GM04504 (cell line): ENCODE measurements around the gene TIGAR.

Source experiments
- DNase-seq: peaks from one replicate; pipeline ENCODE4 v3.0.0-alpha.2; 2012; ENCODE audit warnings: low read depth

TIGAR gene

GRCh38 chr12:4282892-4283511, 38.0 kb upstream of the TIGAR start:
- DNase-seq = no peak

DNA sequence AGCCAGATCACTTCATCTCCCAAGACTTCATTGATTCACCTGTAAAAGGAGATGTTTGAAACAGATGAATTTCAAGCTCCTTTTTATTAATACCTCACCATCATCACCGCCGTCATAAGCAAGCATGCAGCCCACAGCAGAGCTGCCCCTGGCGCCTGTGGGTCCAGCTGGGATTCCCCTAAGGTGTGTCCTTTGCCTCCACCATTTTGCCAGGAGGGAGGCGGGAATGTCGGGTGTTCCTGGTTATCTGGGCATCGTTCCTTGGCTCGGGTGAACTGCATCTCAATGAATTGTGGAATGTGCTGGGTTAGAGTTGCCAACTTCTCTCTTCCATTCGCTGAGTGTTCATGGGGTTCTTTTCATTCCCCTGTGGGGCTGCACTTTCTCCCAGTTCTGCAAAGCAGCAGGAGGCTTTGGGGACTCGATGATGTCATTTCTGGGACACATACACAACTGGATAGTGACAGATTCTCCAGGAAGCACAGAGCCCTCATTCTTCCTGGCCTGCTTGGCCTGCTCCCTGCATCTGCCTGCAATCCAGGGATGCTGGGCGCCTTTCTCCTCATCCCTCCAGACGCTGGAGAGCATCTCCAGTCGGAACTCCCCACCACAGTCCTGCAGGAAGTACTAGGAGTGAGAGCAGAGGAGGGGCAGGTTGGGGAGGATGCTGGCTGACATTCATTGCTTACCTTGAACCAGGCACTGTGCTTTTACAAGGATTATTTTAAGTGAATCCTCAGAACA, 37.3 kb upstream of the TIGAR start:
- no peak for DNase-seq

- no peak for DNase-seq
These were observed 36.7 kb upstream of the TIGAR start for GRCh38 chr12:4284306-4284705.

GRCh38 chr12:4285070-4285469, 35.9 kb upstream of the TIGAR start:
- DNase-seq = no peak

- DNase-seq = no peak
These were observed 34.8 kb upstream of the TIGAR start for GRCh38 chr12:4286228-4286627.

GRCh38 chr12:4286771-4287317, 34.2 kb upstream of the TIGAR start:
- no peak for DNase-seq

DNA sequence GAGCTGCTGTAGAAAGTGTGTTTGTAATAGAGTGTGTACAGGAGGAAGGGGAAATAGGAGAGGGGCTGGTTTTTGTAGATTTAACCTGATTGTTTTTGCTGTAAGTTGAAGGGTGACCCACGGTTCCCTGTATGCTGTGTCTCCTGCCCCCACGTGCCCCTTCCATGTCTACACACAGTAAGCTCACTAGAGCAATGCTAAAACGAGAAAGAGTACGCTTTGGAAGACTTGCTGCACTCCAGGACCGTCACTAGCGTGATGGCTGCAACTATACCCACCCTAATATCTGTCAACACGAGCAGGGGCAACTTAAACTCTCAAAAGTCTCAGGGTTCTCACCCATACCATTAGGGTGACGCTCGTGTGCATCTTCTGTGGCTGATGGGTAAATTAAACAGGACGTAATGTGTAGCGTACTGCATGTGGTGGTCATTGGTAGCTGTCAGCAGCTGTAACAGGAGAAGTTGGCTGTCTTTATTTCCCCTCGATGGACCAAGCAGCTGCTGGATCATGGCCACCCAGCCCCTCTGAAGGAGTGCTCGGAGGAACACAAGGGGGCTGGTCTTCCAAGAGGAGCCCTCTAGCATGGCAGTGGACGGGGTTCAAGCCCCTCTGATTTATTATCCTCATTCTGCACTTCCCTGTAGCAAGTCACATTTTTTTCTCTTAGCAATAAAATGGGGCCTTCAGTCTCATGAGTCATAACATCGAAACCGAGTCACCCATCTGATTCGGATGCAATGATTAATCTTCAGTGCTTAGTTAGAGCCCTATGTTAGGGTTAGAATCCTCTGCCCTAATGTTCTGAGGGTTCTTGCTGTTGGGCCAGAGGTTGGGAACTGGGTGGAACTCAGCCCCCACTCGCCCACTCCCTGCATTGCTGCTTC, 33.4 kb upstream of the TIGAR start:
- DNase-seq = no peak

DNA sequence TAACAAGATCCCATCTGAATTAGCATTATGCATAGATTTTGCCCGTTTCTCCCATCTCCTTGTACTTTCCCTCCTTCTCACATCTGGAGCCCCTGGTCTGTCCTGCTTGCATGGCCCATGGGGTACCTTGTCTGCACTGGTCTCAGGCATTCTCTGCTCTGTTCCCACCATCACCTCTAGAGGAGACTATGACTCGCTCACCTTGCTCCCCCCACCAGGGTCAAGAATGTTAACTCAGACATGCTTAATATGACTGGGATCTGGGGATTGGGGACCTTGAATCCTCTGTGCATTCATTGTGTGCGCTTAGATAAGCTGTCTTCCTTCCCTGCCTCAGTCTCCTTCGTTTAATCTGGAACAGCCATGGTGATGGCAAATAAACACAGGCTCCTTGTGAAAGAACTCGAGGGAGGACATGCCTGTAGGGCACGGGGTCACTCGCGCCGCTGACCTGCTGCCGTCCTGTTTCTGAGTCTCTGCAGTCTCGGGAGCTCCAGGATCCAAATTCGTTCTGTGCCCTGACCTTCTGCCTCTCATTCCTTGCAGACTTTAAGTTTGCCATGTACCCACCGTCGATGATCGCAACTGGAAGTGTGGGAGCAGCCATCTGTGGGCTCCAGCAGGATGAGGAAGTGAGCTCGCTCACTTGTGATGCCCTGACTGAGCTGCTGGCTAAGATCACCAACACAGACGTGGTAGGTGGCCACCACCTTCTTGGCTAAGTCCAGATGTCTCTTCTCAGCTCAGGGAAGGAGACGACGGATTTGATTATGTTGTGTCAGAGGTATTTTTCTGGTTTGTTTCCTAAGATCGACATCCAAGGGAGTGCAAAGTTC, 32.5 kb upstream of the TIGAR start:
- DNase-seq = no peak

DNA sequence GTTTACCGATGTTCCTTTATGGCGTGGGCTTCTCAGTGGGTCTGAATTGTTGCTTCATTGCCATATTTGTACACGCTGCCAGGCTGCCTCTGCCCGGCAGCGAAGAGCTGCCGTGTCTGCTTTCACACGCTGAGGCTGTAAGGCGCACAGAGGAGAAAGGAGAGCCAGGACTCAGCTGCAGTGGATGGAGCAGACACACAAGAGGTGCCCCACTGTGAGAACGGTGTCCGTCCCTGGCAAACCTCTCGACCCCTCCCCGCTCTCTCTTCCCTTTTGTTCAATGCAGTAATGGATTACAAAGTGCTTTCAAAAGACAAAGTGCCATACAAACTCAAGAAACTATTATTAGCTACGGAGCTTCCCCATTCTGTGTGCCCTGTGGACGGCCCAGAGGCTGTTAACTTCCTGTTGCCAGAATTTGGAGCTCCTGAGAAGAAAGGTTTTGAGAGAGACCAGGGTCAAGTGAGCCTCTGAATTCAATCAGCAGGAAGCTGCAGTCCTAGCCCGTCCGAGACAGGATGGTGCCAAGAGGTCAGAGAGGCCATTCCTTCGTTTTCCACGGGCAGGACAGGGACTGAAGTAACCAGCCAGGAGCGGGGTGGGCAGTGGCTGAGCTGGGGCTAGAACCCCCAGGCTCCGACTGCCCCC, 31.7 kb upstream of the TIGAR start:
- DNase-seq = no peak

DNA sequence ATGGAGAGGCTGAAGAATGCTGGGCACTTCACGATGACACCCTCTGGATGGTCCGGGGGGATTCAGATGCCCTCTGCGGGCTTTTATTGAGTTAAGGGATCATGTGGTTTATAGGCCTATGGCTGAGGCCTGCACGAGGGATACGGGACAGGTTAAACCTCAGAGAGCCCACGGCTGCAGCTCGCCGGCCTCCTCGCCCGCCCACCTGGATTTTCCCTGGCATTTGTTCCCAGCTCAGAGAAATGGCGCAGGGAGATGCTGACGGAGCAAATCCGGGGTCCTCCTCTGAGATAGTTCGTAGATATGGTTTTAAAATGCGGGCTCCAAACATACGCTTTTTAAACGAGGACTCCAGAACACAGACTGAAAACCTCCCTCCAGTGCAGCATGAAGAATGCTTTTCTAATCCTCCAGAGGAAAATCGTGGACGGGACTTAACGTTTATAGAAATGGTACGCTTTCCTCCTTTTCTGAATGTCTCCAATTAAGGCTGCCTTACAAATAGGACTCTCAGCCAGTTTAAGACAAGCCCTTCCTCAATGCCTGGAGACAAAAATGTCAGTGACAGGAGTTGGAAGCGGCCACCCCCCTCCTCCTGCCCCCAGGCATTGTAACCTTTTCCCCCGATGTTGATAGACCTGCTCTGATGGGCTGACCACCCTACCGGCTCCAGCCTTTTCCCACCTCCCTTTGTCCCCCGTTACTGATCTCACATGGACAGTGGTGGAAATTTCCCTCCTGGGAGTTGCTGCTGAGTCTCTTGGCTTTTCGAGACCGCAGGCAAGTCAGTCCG, 30.8 kb upstream of the TIGAR start:
- no peak for DNase-seq

GRCh38 chr12:4292341-4293073, 28.5 kb upstream of the TIGAR start:
- no peak for DNase-seq

GRCh38 chr12:4293299-4293965, 27.6 kb upstream of the TIGAR start:
- DNase-seq = no peak

GRCh38 chr12:4293966-4294505, 27.0 kb upstream of the TIGAR start:
- no peak for DNase-seq

GRCh38 chr12:4296751-4297150, 24.3 kb upstream of the TIGAR start:
- DNase-seq = no peak

DNA sequence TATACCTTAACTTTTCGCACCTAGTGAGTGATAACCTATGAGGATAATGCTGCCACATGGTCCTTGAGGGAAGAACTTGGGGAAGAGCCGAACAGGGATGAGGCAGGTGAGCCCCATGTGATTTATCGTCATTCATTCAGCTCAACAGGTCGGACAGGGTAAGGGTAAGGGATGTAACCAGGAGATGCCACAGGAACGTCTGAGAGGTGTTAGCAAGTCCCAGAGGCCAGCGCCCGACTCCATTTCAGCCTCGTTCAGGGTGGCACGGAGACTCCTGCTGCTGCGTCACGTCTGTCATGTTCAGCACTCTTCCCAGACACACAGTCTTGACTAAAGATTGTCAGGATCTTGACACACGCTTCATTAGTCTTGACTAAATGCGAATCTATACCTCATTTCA, 23.4 kb upstream of the TIGAR start:
- DNase-seq = no peak

DNA sequence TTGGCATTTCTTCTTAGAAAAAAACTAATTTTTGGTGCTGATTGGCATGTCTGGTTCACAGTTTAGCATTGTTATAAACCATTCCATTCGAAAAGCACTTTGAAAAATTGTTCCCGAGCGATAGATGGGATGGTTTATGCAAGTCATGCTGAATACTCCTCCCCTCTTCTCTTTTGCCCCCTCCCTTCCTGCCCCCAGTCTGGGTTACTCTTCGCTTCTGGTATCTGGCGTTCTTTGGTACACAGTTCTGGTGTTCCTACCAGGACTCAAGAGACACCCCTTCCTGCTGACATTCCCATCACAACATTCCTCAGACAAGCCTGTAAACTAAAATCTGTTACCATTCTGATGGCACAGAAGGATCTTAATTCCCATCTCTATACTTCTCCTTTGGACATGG, 20.1 kb upstream of the TIGAR start:
- DNase-seq = no peak

GRCh38 chr12:4301932-4302501, 19.0 kb upstream of the TIGAR start:
- DNase-seq = no peak

GRCh38 chr12:4302881-4303280, 18.1 kb upstream of the TIGAR start:
- no peak for DNase-seq
